ENCODE measurements around the gene EYS.

The EYS gene

GRCh38 chr6:63923139-63923739 lies 1783.8 kb downstream of the EYS start:
- Histone ChIP-seq H4K20me1 (ENCODE audit: insufficient read depth, low read length) (no peaks in the 10 kb centered on the region), H3F3A (ENCODE audit: insufficient read depth, low read length) (no peaks in the 10 kb centered on the region), H3K4me1 (ENCODE audit: low read length) (no peaks in the 10 kb centered on the region), H3K9ac (ENCODE audit: low read length) (no peak overlapping the region), H3K27ac (ENCODE audit: low read length) (no peak overlapping the region), H3K9me2 (replicated peaks; ENCODE audit: insufficient read depth, low read length) (no peaks in the 10 kb centered on the region), H3K36me3 (replicated peaks; ENCODE audit: insufficient read depth, low read length) (no peaks in the 10 kb centered on the region), H3K27me3 (replicated peaks; ENCODE audit: insufficient read depth, low read length) (no peaks in the 10 kb centered on the region), H2AFZ (ENCODE audit: low read length) (no peak overlapping the region), H3K4me3 (ENCODE audit: low read length) (no peak overlapping the region), H3K79me2 (ENCODE audit: low read length) (no peaks in the 10 kb centered on the region), H3K9me3 (replicated peaks; ENCODE audit: insufficient read depth, low read length) (no peaks in the 10 kb centered on the region), H3K4me2 (ENCODE audit: low read depth, low read length) (no peak overlapping the region)
- no peak for TF ChIP-seq EZH2 (optimal IDR thresholded peaks at IDR 0.05; ENCODE audit: low read depth, low read length)
- TF ChIP-seq, protein P1, sequence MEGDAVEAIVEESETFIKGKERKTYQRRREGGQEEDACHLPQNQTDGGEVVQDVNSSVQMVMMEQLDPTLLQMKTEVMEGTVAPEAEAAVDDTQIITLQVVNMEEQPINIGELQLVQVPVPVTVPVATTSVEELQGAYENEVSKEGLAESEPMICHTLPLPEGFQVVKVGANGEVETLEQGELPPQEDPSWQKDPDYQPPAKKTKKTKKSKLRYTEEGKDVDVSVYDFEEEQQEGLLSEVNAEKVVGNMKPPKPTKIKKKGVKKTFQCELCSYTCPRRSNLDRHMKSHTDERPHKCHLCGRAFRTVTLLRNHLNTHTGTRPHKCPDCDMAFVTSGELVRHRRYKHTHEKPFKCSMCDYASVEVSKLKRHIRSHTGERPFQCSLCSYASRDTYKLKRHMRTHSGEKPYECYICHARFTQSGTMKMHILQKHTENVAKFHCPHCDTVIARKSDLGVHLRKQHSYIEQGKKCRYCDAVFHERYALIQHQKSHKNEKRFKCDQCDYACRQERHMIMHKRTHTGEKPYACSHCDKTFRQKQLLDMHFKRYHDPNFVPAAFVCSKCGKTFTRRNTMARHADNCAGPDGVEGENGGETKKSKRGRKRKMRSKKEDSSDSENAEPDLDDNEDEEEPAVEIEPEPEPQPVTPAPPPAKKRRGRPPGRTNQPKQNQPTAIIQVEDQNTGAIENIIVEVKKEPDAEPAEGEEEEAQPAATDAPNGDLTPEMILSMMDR (IDR thresholded peaks at IDR 0.05; ENCODE audit: low read length): peak; percentile 58
- peak; percentile 60 for DNase-seq

DNA sequence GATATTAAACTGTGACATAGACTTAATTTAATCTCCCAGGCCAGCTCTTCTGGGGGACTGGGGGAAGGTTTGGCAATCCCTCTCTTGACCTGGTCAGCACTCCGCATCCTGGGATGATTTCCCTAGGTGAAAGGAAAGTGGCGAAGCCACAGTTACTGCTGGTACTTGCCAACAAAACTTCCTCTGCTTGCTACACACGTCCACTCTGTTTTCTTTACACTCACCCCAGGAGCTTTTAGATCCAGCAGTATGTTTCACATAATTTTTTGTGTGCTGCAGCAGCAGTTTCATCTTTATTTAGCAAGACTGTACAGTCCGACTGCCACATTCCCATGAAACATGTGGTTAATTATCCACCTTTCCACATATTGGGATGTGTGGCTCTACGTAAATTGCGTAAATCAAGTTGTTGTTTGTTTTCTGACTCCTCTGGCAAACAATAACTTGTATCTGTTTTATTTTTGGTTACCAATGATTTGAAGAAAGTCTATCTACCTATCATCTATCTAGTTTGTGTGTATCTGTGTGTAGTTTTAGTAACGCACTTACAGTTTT lies 1787.4 kb downstream of the EYS start:
- no peaks in the 10 kb centered on the region for H3K36me3 ChIP-seq (replicated peaks; ENCODE audit: insufficient read depth, low read length)

GRCh38 chr6:63912887-63913286 lies 1794.1 kb downstream of the EYS start:
- no peaks in the 10 kb centered on the region for H3F3A ChIP-seq (ENCODE audit: insufficient read depth, low read length)
- H3K36me3 ChIP-seq (replicated peaks; ENCODE audit: insufficient read depth, low read length): no peaks in the 10 kb centered on the region
- no peak overlapping the region for H3K4me2 ChIP-seq (ENCODE audit: low read depth, low read length)
- H3K9me2 ChIP-seq (replicated peaks; ENCODE audit: insufficient read depth, low read length): no peaks in the 10 kb centered on the region
- H3K9ac ChIP-seq (ENCODE audit: low read length): no peak overlapping the region
- H3K27ac ChIP-seq (ENCODE audit: low read length): no peak overlapping the region
- H3K27me3 ChIP-seq (replicated peaks; ENCODE audit: insufficient read depth, low read length): no peaks in the 10 kb centered on the region
- TF ChIP-seq EZH2 (optimal IDR thresholded peaks at IDR 0.05; ENCODE audit: low read depth, low read length) (no peak), EZH2phosphoT487 (IDR thresholded peaks at IDR 0.05; ENCODE audit: low read length) (no peak)
- TF ChIP-seq, protein P1 (IDR thresholded peaks at IDR 0.05; ENCODE audit: low read length): no peak
- H2AFZ ChIP-seq (ENCODE audit: low read length): no peak overlapping the region
- no peaks in the 10 kb centered on the region for H3K4me1 ChIP-seq (ENCODE audit: low read length)
- no peaks in the 10 kb centered on the region for H3K9me3 ChIP-seq (replicated peaks; ENCODE audit: insufficient read depth, low read length)
- H3K4me3 ChIP-seq (ENCODE audit: low read length): no peak overlapping the region
- no peaks in the 10 kb centered on the region for H4K20me1 ChIP-seq (ENCODE audit: insufficient read depth, low read length)
- no peaks in the 10 kb centered on the region for H3K79me2 ChIP-seq (ENCODE audit: low read length)
- no peak for DNase-seq

More for the DNA sequence above, 1787.4 kb downstream of the EYS start:
- Histone ChIP-seq H3K79me2 (ENCODE audit: low read length) (no peaks in the 10 kb centered on the region), H4K20me1 (ENCODE audit: insufficient read depth, low read length) (no peaks in the 10 kb centered on the region), H3K9me2 (replicated peaks; ENCODE audit: insufficient read depth, low read length) (no peaks in the 10 kb centered on the region), H3K27me3 (replicated peaks; ENCODE audit: insufficient read depth, low read length) (no peaks in the 10 kb centered on the region), H3K4me1 (ENCODE audit: low read length) (no peaks in the 10 kb centered on the region), H3F3A (ENCODE audit: insufficient read depth, low read length) (no peaks in the 10 kb centered on the region), H2AFZ (ENCODE audit: low read length) (no peak overlapping the region), H3K9ac (ENCODE audit: low read length) (no peak overlapping the region), H3K4me2 (ENCODE audit: low read depth, low read length) (no peak overlapping the region), H3K27ac (ENCODE audit: low read length) (no peak overlapping the region), H3K9me3 (replicated peaks; ENCODE audit: insufficient read depth, low read length) (no peaks in the 10 kb centered on the region), H3K4me3 (ENCODE audit: low read length) (no peak overlapping the region)
- no peak for DNase-seq
- TF ChIP-seq, protein P1 (IDR thresholded peaks at IDR 0.05; ENCODE audit: low read length): no peak
- TF ChIP-seq EZH2 (optimal IDR thresholded peaks at IDR 0.05; ENCODE audit: low read depth, low read length) (no peak), EZH2phosphoT487 (IDR thresholded peaks at IDR 0.05; ENCODE audit: low read length) (no peak)

All from MM.1S (cell line).